GM12878 (cell line): ENCODE measurements around the gene LRGUK. TPM values are rescaled to one million over a fixed set of nuclear protein-coding genes. Genes with fewer than 3 reads are reported as not detected.

Experiments
- ATAC-seq: fragments of 200-7000 bp; cut with Tn5 transposase; 3 replicates; pipeline ENCODE4 v1.9.1; 2020; ENCODE audit warnings: mild to moderate bottlenecking, moderate library complexity
- BruUV-seq: library from RNA; stranded (reverse); fragments of 400-500 nt; replicated peaks from 2 replicates; lab custom pipeline; 2021; lab: Mats Ljungman, UMichigan
- CTCF ChIA-PET: fragments of 300-600 bp; sonication (Branson Sonifier 250); formaldehyde crosslinking; extraction: SDS; loops from one replicate; lab custom pipeline; 2021; ENCODE audit warnings: inconsistent platforms; lab: Yijun Ruan, JAX
- POLR2A ChIA-PET: fragments of 350-600 bp; formaldehyde crosslinking; extraction: SDS; loops from one replicate; lab custom pipeline; 2021; ENCODE audit warnings: inconsistent platforms; lab: Charles Lee
- RAD21 ChIA-PET: fragments of 300-600 bp; sonication (Branson Sonifier 250); formaldehyde crosslinking; loops from one replicate; lab custom pipeline; 2023; ENCODE audit warnings: antibody characterized with exemption; ENCODE audit not compliant: unreplicated experiment; lab: Charles Lee
- SMC1A ChIA-PET: fragments of 300-600 bp; sonication (Branson Sonifier 250); formaldehyde crosslinking; loops from one replicate; lab custom pipeline; 2023; ENCODE audit not compliant: unreplicated experiment, uncharacterized antibody; lab: Charles Lee
- DNase-seq: peaks from one replicate; pipeline ENCODE4 v3.0.0-alpha.2; 2011; ENCODE audit warnings: low read depth, low spot score
- FAIRE-seq: peaks from 3 replicates; lab custom pipeline; 2011; peaks lifted over from hg19 to GRCh38; lab: Jason Lieb, UNC
- H2AFZ ChIP-seq: 2 replicates; pipeline ENCODE4 v1.6.0; 2011; ENCODE audit warnings: low read depth, low read length, control low read depth; ENCODE audit not compliant: control insufficient read depth
- H3K27ac ChIP-seq: 2 replicates; pipeline ENCODE4 v1.5.1; 2011; ENCODE audit warnings: control low read depth; ENCODE audit not compliant: control insufficient read depth, insufficient read depth
- H3K27me3 ChIP-seq, 2 experiments: replicated peaks in 1 of 2; 2 replicates each; pipeline versions ENCODE4 v1.6.0 to v1.6.1; 2011; ENCODE audit warnings: low read length in 1 of 2; ENCODE audit not compliant: control insufficient read depth in 2 of 2, insufficient read depth in 2 of 2
- H3K36me3 ChIP-seq, 2 experiments: 2 replicates each; pipeline ENCODE4 v1.5.1; 2011; ENCODE audit warnings: low read length in 1 of 2; ENCODE audit not compliant: control insufficient read depth in 2 of 2, insufficient read depth in 2 of 2
- H3K4me1 ChIP-seq: 2 replicates; pipeline ENCODE4 v1.6.1; 2011; ENCODE audit warnings: mild to moderate bottlenecking, low read length, moderate library complexity, mixed read lengths; ENCODE audit not compliant: control insufficient read depth, insufficient read depth
- H3K4me2 ChIP-seq: 2 replicates; pipeline ENCODE4 v1.6.0; 2011; ENCODE audit warnings: control low read depth; ENCODE audit not compliant: control insufficient read depth, insufficient read depth
- H3K4me3 ChIP-seq: fragments of 200-600 bp; sonication (generic); 2 replicates; pipeline ENCODE4 v1.5.1; 2016
- H3K79me2 ChIP-seq: 2 replicates; pipeline ENCODE4 v1.6.0; 2011; ENCODE audit warnings: low read length; ENCODE audit not compliant: control insufficient read depth, insufficient read depth
- H3K9ac ChIP-seq: 2 replicates; pipeline ENCODE4 v1.8.0; 2011; ENCODE audit warnings: low read length, control low read depth, mixed read lengths; ENCODE audit not compliant: control insufficient read depth, insufficient read depth
- H3K9me3 ChIP-seq: replicated peaks from 3 replicates; pipeline ENCODE4 v1.5.1; 2011; ENCODE audit warnings: mild to moderate bottlenecking, low read length; ENCODE audit not compliant: control insufficient read depth, insufficient read depth
- H4K20me1 ChIP-seq: 2 replicates; pipeline ENCODE4 v1.6.0; 2011; ENCODE audit not compliant: control insufficient read depth, insufficient read depth
- EED ChIP-seq: sonication (generic); IDR thresholded peaks from 2 replicates; pipeline ENCODE4 v1.6.1; 2016; ENCODE audit warnings: antibody characterized with exemption, low read depth
- FOXK2 ChIP-seq: fragments of 450-650 bp; IDR thresholded peaks from 2 replicates; pipeline ENCODE4 v1.6.1; 2017; ENCODE audit warnings: mild to moderate bottlenecking, moderate library complexity
- POU2F2 ChIP-seq: IDR thresholded peaks from 3 replicates; pipeline ENCODE4 v1.6.1; 2011; ENCODE audit warnings: low read depth, mild to moderate bottlenecking, low read length, borderline replicate concordance
- RCOR1 ChIP-seq: conservative IDR thresholded peaks from 2 replicates; pipeline ENCODE4 v1.6.1; 2012; ENCODE audit warnings: low read depth, low read length, improper control_type of control experiment
- SIX5 ChIP-seq: IDR thresholded peaks from 2 replicates; pipeline ENCODE4 v1.6.1; 2011; ENCODE audit warnings: mild to moderate bottlenecking, low read depth, low read length, moderate library complexity; ENCODE audit not compliant: severe bottlenecking
- SRF ChIP-seq, 2 experiments: IDR thresholded peaks; 2 replicates each; pipeline ENCODE4 v1.6.1; 2011; ENCODE audit warnings: low read depth in 2 of 2, low read length in 2 of 2, mild to moderate bottlenecking in 1 of 2, moderate library complexity in 1 of 2
- STAT3 ChIP-seq: IDR thresholded peaks from 2 replicates; pipeline ENCODE4 v1.6.1; 2011; ENCODE audit warnings: low read depth, low read length, improper control_type of control experiment
- TAF1 ChIP-seq: IDR thresholded peaks from 2 replicates; pipeline ENCODE4 v1.6.1; 2011; ENCODE audit warnings: mild to moderate bottlenecking, low read depth, low read length, borderline replicate concordance
- YBX1 ChIP-seq: fragments of 450-650 bp; IDR thresholded peaks from 2 replicates; pipeline ENCODE4 v1.6.1; 2016; ENCODE audit warnings: antibody characterized with exemption
- ZNF217 ChIP-seq: fragments of 450-650 bp; IDR thresholded peaks from 2 replicates; pipeline ENCODE4 v1.6.1; 2017; ENCODE audit warnings: antibody characterized with exemption, mild to moderate bottlenecking
- WGBS: methylation state at CpG from one replicate; pipeline ENCODE4 v1.1.6; 2016; ENCODE audit warnings: low lambda C conversion rate; ENCODE audit not compliant: insufficient replicate concordance, insufficient coverage; ENCODE audit errors: missing lambda C conversion rate; 5-methylcytosine and 5-hydroxymethylcytosine counted together
- in situ Hi-C: fragments of 300-500 bp; cut with MboI; formaldehyde crosslinking; loops from 9 replicates; pipeline ENCODE4 v1.14.3; 2018; ENCODE audit warnings: mixed read lengths
- intact Hi-C: fragments of 100-400 bp; cut with micrococcal nuclease; formaldehyde crosslinking; loops from one replicate; pipeline ENCODE4 v1.14.2; 2022; ENCODE audit not compliant: unreplicated experiment
- polyA plus RNA-seq, 11 experiments: library from polyadenylated mRNA; depleted of rRNA in 4 of 11; unstranded in 6 of 11; stranded (reverse) in 5 of 11; fragments of >200 nt; fragmentation: Nextera tagmentation in 4 of 11; fragmentation: Illumina TruSeq in 1 of 11; extraction: Ambion mirVana in 4 of 11; extraction: Trizol in 1 of 11; gene quantifications; 1 replicate in 1 of 11; 2 replicates in 10 of 11; pipeline versions ENCODE4 v1.2.1 to v1.2.3, GENCODE V29; 2011 to 2016; ENCODE audit warnings: inconsistent platforms in 2 of 11, missing spikeins in 2 of 11, low read depth in 1 of 11
- total RNA-seq, 4 experiments: library from RNA; depleted of rRNA in 3 of 4; stranded (reverse); fragments of >200 nt in 3 of 4; fragmentation: Illumina TruSeq in 1 of 4; extraction: Trizol in 1 of 4; gene quantifications; 2 replicates each; pipeline versions ENCODE4 v1.2.1 to v1.2.3, GENCODE V29; 2013 to 2021
- TF ChIP-seq, protein P1 (sequence below): IDR thresholded peaks from 2 replicates; pipeline ENCODE4 v1.6.1; 2011; ENCODE audit warnings: mild to moderate bottlenecking, low read depth, low read length, moderate library complexity; ENCODE audit not compliant: insufficient replicate concordance
- TF ChIP-seq, protein P2 (sequence below): IDR thresholded peaks from 2 replicates; pipeline ENCODE4 v1.6.1; 2012; ENCODE audit warnings: improper control_type of control experiment, low read depth, low read length; ENCODE audit not compliant: insufficient replicate concordance
- TF ChIP-seq, protein P3 (sequence below): IDR thresholded peaks from 2 replicates; pipeline ENCODE4 v1.6.1; 2011; ENCODE audit warnings: borderline replicate concordance, low read depth, mild to moderate bottlenecking, moderate library complexity, mixed read lengths, low read length; ENCODE audit not compliant: insufficient read depth; ENCODE audit errors: extremely low read length
- TF ChIP-seq, protein P4 (sequence below): fragments of 150-350 bp; IDR thresholded peaks from 2 replicates; pipeline ENCODE4 v1.6.1; 2016; ENCODE audit warnings: low read depth, low read length

Gene LRGUK
- total and polyA plus RNA-seq, 10 of the 15 experiments (the other 5 are each of a cell fraction or from before 2014, with no cell fraction given), result 0.04 to 0.14 (median 0.08) TPM; not detected in 3

DNA sequence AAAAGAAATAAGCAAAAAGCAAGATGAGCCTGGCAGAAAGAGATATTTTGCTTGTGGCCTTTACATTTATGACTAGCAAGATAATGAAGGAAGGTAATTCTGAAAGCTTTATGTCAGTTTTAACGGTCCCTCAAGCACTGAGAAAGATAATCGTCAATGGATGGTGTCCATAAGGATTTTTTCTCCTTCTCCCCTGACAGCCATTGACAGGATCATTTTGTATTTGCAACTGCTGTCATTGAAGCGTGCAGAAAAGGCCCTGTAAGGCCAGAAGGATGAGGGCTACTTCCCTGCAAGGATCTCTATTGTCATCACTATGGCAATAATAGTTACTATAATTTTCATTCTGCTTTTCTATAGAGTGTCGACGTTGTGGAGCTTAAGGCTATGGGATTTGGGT, 994 bp upstream of the LRGUK start:
- Histone ChIP-seq H2AFZ (no peak overlapping the region), H4K20me1 (no peaks in the 10 kb centered on the region), H3K4me2 (no peak overlapping the region), H3K27ac (no peak overlapping the region), H3K36me3 (no peaks in the 10 kb centered on the region), H3K27me3 (no peaks in the 10 kb centered on the region), H3K79me2 (no peaks in the 10 kb centered on the region), H3K4me3 (no peak overlapping the region), H3K4me1 (no peaks in the 10 kb centered on the region), H3K9ac (no peak overlapping the region), H3K9me3 (no peaks in the 10 kb centered on the region)
- SMC1A ChIA-PET, result interaction anchor here (1.1 to 1.8 kb wide), 2 partner anchors 15 to 41 kb away, joined by 3 to 4 read pairs; no protein-coding TSS in a partner anchor
- no TSS peak for BruUV-seq
- intact Hi-C loops (no loop called here), in situ Hi-C loops (no loop called here)
- 40% methylated on average over 5 of the region's 5 CpGs for WGBS
- POLR2A ChIA-PET, result no interaction called here
- ATAC-seq (no peak), DNase-seq (no peak), FAIRE-seq (no peak)
- RAD21 ChIA-PET, result no interaction called here
- CTCF ChIA-PET, result interaction anchor here (0.9 kb wide), 1 partner anchor 15 kb away, joined by 4 read pairs; no protein-coding TSS in a partner anchor
- TF ChIP-seq POU2F2, result no peak
- no peak for TF ChIP-seq FOXK2
- no peak for TF ChIP-seq SIX5
- no peak for TF ChIP-seq RCOR1
- TF ChIP-seq, protein P1, sequence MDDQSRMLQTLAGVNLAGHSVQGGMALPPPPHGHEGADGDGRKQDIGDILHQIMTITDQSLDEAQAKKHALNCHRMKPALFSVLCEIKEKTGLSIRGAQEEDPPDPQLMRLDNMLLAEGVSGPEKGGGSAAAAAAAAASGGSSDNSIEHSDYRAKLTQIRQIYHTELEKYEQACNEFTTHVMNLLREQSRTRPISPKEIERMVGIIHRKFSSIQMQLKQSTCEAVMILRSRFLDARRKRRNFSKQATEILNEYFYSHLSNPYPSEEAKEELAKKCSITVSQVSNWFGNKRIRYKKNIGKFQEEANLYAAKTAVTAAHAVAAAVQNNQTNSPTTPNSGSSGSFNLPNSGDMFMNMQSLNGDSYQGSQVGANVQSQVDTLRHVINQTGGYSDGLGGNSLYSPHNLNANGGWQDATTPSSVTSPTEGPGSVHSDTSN, result no peak
- no peak for TF ChIP-seq EED
- TF ChIP-seq, protein P2, sequence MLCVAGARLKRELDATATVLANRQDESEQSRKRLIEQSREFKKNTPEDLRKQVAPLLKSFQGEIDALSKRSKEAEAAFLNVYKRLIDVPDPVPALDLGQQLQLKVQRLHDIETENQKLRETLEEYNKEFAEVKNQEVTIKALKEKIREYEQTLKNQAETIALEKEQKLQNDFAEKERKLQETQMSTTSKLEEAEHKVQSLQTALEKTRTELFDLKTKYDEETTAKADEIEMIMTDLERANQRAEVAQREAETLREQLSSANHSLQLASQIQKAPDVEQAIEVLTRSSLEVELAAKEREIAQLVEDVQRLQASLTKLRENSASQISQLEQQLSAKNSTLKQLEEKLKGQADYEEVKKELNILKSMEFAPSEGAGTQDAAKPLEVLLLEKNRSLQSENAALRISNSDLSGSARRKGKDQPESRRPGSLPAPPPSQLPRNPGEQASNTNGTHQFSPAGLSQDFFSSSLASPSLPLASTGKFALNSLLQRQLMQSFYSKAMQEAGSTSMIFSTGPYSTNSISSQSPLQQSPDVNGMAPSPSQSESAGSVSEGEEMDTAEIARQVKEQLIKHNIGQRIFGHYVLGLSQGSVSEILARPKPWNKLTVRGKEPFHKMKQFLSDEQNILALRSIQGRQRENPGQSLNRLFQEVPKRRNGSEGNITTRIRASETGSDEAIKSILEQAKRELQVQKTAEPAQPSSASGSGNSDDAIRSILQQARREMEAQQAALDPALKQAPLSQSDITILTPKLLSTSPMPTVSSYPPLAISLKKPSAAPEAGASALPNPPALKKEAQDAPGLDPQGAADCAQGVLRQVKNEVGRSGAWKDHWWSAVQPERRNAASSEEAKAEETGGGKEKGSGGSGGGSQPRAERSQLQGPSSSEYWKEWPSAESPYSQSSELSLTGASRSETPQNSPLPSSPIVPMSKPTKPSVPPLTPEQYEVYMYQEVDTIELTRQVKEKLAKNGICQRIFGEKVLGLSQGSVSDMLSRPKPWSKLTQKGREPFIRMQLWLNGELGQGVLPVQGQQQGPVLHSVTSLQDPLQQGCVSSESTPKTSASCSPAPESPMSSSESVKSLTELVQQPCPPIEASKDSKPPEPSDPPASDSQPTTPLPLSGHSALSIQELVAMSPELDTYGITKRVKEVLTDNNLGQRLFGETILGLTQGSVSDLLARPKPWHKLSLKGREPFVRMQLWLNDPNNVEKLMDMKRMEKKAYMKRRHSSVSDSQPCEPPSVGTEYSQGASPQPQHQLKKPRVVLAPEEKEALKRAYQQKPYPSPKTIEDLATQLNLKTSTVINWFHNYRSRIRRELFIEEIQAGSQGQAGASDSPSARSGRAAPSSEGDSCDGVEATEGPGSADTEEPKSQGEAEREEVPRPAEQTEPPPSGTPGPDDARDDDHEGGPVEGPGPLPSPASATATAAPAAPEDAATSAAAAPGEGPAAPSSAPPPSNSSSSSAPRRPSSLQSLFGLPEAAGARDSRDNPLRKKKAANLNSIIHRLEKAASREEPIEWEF, result no peak
- TF ChIP-seq, protein P3, sequence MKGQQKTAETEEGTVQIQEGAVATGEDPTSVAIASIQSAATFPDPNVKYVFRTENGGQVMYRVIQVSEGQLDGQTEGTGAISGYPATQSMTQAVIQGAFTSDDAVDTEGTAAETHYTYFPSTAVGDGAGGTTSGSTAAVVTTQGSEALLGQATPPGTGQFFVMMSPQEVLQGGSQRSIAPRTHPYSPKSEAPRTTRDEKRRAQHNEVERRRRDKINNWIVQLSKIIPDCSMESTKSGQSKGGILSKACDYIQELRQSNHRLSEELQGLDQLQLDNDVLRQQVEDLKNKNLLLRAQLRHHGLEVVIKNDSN, result no peak
- TF ChIP-seq ZNF217, result no peak
- TF ChIP-seq, protein P4, sequence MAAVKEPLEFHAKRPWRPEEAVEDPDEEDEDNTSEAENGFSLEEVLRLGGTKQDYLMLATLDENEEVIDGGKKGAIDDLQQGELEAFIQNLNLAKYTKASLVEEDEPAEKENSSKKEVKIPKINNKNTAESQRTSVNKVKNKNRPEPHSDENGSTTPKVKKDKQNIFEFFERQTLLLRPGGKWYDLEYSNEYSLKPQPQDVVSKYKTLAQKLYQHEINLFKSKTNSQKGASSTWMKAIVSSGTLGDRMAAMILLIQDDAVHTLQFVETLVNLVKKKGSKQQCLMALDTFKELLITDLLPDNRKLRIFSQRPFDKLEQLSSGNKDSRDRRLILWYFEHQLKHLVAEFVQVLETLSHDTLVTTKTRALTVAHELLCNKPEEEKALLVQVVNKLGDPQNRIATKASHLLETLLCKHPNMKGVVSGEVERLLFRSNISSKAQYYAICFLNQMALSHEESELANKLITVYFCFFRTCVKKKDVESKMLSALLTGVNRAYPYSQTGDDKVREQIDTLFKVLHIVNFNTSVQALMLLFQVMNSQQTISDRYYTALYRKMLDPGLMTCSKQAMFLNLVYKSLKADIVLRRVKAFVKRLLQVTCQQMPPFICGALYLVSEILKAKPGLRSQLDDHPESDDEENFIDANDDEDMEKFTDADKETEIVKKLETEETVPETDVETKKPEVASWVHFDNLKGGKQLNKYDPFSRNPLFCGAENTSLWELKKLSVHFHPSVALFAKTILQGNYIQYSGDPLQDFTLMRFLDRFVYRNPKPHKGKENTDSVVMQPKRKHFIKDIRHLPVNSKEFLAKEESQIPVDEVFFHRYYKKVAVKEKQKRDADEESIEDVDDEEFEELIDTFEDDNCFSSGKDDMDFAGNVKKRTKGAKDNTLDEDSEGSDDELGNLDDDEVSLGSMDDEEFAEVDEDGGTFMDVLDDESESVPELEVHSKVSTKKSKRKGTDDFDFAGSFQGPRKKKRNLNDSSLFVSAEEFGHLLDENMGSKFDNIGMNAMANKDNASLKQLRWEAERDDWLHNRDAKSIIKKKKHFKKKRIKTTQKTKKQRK, result no peak
- TF ChIP-seq STAT3, result no peak
- TF ChIP-seq SRF (IDR thresholded peaks at IDR 0.05; ENCODE audit: low read depth in 2 of 2, low read length in 2 of 2), result no peak
- TF ChIP-seq TAF1, result no peak
- no peak for TF ChIP-seq YBX1
